ENCODE data around the gene ZPR1.
A peak's percentile ranks its signal among the peaks of the same experiment; 100 is the strongest.

ZPR1 gene

DNA sequence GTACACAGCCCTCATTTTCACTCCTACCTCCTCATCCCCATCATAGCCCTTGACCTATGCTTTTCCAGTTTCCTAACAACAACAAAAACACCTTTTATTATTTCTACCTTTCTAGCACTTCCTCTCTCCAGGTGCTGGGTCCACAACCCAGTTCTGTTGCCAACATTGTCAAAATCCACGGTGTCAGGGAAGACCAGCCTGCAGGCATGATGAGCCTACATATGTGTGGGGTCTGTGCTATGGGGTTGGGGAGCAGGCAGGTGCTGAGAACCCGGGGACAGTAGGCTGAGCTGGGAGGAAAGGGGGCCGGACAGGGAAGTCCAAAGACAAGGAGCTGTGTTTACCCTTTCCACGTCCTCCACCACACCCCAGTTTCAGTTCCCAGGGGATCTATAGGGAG, 711 bp upstream of the ZPR1 start:
- Histone ChIP-seq H3K9me3 (ENCODE audit: severe bottlenecking) (no peaks in the 10 kb centered on the region), H3K36me3 (peaks cover 33% of the 10 kb centered on the region), H3K27me3 (ENCODE audit: insufficient read depth, low read depth, severe bottlenecking) (no peaks in the 10 kb centered on the region), H3K27ac (no peak overlapping the region; the same call in 1 of the 2 replicates), H3K4me3 (ENCODE audit: low read depth, low read length) (peak overlapping the region; percentile 85)
- TF ChIP-seq, protein P1, sequence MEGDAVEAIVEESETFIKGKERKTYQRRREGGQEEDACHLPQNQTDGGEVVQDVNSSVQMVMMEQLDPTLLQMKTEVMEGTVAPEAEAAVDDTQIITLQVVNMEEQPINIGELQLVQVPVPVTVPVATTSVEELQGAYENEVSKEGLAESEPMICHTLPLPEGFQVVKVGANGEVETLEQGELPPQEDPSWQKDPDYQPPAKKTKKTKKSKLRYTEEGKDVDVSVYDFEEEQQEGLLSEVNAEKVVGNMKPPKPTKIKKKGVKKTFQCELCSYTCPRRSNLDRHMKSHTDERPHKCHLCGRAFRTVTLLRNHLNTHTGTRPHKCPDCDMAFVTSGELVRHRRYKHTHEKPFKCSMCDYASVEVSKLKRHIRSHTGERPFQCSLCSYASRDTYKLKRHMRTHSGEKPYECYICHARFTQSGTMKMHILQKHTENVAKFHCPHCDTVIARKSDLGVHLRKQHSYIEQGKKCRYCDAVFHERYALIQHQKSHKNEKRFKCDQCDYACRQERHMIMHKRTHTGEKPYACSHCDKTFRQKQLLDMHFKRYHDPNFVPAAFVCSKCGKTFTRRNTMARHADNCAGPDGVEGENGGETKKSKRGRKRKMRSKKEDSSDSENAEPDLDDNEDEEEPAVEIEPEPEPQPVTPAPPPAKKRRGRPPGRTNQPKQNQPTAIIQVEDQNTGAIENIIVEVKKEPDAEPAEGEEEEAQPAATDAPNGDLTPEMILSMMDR (IDR thresholded peaks at IDR 0.05; ENCODE audit: low read depth, low read length): no peak
- DNase-seq: no peak

GRCh38 chr11:116787436-116787785, 412 bp downstream of the ZPR1 start:
- Histone ChIP-seq H3K4me3 (ENCODE audit: low read depth, low read length) (peak overlapping the region; percentile 85), H3K27ac (peak overlapping the region; percentile 47), H3K9me3 (ENCODE audit: severe bottlenecking) (no peaks in the 10 kb centered on the region), H3K27me3 (ENCODE audit: insufficient read depth, low read depth, severe bottlenecking) (no peaks in the 10 kb centered on the region), H3K36me3 (peaks cover 45% of the 10 kb centered on the region)
- no peak for DNase-seq
- TF ChIP-seq, protein P1 (IDR thresholded peaks at IDR 0.05; ENCODE audit: low read depth, low read length): no peak

DNA sequence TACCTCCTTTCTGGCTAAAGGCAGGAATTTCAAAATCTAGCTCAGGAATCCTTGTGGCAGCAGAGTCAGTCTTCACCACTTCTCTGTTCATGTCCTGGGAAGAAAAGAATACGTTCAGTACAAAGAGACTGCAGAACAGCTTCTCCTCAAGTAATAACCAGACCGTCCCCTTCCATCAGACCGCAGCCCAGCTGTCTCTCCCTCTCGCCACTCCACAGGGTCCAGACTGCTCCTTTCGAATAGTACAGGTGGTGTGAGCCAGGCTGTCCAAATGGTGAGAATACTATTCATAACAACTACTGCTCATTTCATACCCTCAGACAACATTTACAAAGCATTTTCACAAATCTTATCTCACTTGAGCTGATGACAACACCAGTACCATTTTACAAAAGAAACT, 857 bp downstream of the ZPR1 start:
- DNase-seq: no peak
- no peaks in the 10 kb centered on the region for H3K27me3 ChIP-seq (ENCODE audit: insufficient read depth, low read depth, severe bottlenecking)
- H3K9me3 ChIP-seq (ENCODE audit: severe bottlenecking): no peaks in the 10 kb centered on the region
- H3K4me3 ChIP-seq (ENCODE audit: low read depth, low read length): peak overlapping the region; percentile 85
- H3K27ac ChIP-seq: no peak overlapping the region
- TF ChIP-seq, protein P1 (IDR thresholded peaks at IDR 0.05; ENCODE audit: low read depth, low read length): no peak
- peaks cover 49% of the 10 kb centered on the region for H3K36me3 ChIP-seq

DNA sequence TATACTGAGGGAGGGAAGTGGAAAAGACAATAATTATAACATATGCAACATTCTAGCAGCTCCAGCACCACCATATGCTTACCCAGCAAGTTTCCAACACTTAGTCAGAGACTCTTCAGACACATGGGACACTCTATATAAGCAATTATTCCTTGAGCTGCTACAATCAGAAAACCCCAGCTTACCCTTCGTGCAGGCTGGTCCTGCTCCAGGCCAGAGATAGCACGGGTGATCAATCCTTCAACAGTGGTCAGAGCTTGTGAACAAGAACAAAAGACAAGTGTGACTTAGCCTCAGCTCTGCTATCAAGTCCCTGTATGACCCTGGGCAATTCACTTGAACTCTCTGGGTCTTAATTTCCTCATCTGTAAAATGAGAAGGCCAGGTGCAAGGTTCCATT, 1.5 kb downstream of the ZPR1 start:
- Histone ChIP-seq H3K27me3 (ENCODE audit: insufficient read depth, low read depth, severe bottlenecking) (no peaks in the 10 kb centered on the region), H3K4me3 (ENCODE audit: low read depth, low read length) (no peak overlapping the region), H3K27ac (no peak overlapping the region), H3K36me3 (peaks cover 53% of the 10 kb centered on the region), H3K9me3 (ENCODE audit: severe bottlenecking) (no peaks in the 10 kb centered on the region)
- DNase-seq: no peak
- TF ChIP-seq, protein P1 (IDR thresholded peaks at IDR 0.05; ENCODE audit: low read depth, low read length): no peak

- Histone ChIP-seq H3K9me3 (ENCODE audit: severe bottlenecking) (no peaks in the 10 kb centered on the region), H3K36me3 (peaks cover 73% of the 10 kb centered on the region), H3K4me3 (ENCODE audit: low read depth, low read length) (no peak overlapping the region), H3K27ac (no peak overlapping the region), H3K27me3 (ENCODE audit: insufficient read depth, low read depth, severe bottlenecking) (no peaks in the 10 kb centered on the region)
- TF ChIP-seq, protein P1 (IDR thresholded peaks at IDR 0.05; ENCODE audit: low read depth, low read length): no peak
- DNase-seq: no peak
These were observed 5.1 kb downstream of the ZPR1 start for GRCh38 chr11:116782728-116783127.

- Histone ChIP-seq H3K27me3 (ENCODE audit: insufficient read depth, low read depth, severe bottlenecking) (no peaks in the 10 kb centered on the region), H3K4me3 (ENCODE audit: low read depth, low read length) (no peak overlapping the region), H3K9me3 (ENCODE audit: severe bottlenecking) (no peaks in the 10 kb centered on the region), H3K27ac (no peak overlapping the region), H3K36me3 (peaks cover 49% of the 10 kb centered on the region)
- TF ChIP-seq, protein P1 (IDR thresholded peaks at IDR 0.05; ENCODE audit: low read depth, low read length): no peak
- DNase-seq: no peak
These were observed 9.3 kb downstream of the ZPR1 start for GRCh38 chr11:116778556-116778955.

Data from WERI-Rb-1 (cell line).